ENCODE results near the gene STMN1. TPM values are rescaled to one million over a fixed set of nuclear protein-coding genes. Genes with fewer than 3 reads are reported as not detected.

The STMN1 gene
- total RNA-seq, 1 donor, result 34.7 TPM

- no peaks in the 10 kb centered on the region for H3K27me3 ChIP-seq (ENCODE audit: insufficient read depth, low read length)
- peaks cover 43% of the 10 kb centered on the region for H3K79me2 ChIP-seq (ENCODE audit: insufficient read depth, low read length)
- H3K9me3 ChIP-seq (ENCODE audit: low read depth, low read length), result no peaks in the 10 kb centered on the region
- no peak for DNase-seq (ENCODE audit: insufficient read length, low spot score, missing footprints)
- no peak overlapping the region for H3K27ac ChIP-seq (ENCODE audit: low read depth, low read length)
- H3K4me2 ChIP-seq (ENCODE audit: insufficient read depth, low read length), result no peak overlapping the region
- peaks cover 22% of the 10 kb centered on the region for H3K4me1 ChIP-seq (ENCODE audit: insufficient read depth, low read length)
- H3K4me3 ChIP-seq (ENCODE audit: insufficient read depth, low read length), result no peak overlapping the region
- peaks cover 41% of the 10 kb centered on the region for H3K36me3 ChIP-seq (ENCODE audit: insufficient read depth, low read length)
- TF ChIP-seq, protein P1, sequence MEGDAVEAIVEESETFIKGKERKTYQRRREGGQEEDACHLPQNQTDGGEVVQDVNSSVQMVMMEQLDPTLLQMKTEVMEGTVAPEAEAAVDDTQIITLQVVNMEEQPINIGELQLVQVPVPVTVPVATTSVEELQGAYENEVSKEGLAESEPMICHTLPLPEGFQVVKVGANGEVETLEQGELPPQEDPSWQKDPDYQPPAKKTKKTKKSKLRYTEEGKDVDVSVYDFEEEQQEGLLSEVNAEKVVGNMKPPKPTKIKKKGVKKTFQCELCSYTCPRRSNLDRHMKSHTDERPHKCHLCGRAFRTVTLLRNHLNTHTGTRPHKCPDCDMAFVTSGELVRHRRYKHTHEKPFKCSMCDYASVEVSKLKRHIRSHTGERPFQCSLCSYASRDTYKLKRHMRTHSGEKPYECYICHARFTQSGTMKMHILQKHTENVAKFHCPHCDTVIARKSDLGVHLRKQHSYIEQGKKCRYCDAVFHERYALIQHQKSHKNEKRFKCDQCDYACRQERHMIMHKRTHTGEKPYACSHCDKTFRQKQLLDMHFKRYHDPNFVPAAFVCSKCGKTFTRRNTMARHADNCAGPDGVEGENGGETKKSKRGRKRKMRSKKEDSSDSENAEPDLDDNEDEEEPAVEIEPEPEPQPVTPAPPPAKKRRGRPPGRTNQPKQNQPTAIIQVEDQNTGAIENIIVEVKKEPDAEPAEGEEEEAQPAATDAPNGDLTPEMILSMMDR (IDR thresholded peaks at IDR 0.05; ENCODE audit: extremely low read depth, low read depth, low read length), result no peak
- no peak overlapping the region for H2AFZ ChIP-seq (ENCODE audit: low read length)
- no peaks in the 10 kb centered on the region for H4K20me1 ChIP-seq (ENCODE audit: insufficient read depth, low read length)
These were observed 7.8 kb downstream of the STMN1 start for GRCh38 chr1:25898223-25899015.

GRCh38 chr1:25897754-25898153, 8.5 kb downstream of the STMN1 start:
- TF ChIP-seq, protein P1 (IDR thresholded peaks at IDR 0.05; ENCODE audit: extremely low read depth, low read depth, low read length), result no peak
- H3K4me1 ChIP-seq (ENCODE audit: insufficient read depth, low read length), result peaks cover 26% of the 10 kb centered on the region

GRCh38 chr1:25896266-25896665, 10.0 kb downstream of the STMN1 start:
- H3K27me3 ChIP-seq (ENCODE audit: insufficient read depth, low read length), result no peaks in the 10 kb centered on the region
- DNase-seq (ENCODE audit: insufficient read length, low spot score, missing footprints), result no peak
- H3K36me3 ChIP-seq (ENCODE audit: insufficient read depth, low read length), result peaks cover 22% of the 10 kb centered on the region
- H3K4me3 ChIP-seq (ENCODE audit: insufficient read depth, low read length), result no peak overlapping the region
- H3K4me1 ChIP-seq (ENCODE audit: insufficient read depth, low read length), result peaks cover 37% of the 10 kb centered on the region
- peak overlapping the region; percentile 32 for H3K27ac ChIP-seq (ENCODE audit: low read depth, low read length)
- TF ChIP-seq, protein P1 (IDR thresholded peaks at IDR 0.05; ENCODE audit: extremely low read depth, low read depth, low read length), result no peak
- H3K9me3 ChIP-seq (ENCODE audit: low read depth, low read length), result no peaks in the 10 kb centered on the region
- H3K4me2 ChIP-seq (ENCODE audit: insufficient read depth, low read length), result no peak overlapping the region
- peak overlapping the region; percentile 86 for H2AFZ ChIP-seq (ENCODE audit: low read length)
- no peaks in the 10 kb centered on the region for H4K20me1 ChIP-seq (ENCODE audit: insufficient read depth, low read length)
- H3K79me2 ChIP-seq (ENCODE audit: insufficient read depth, low read length), result peaks cover 22% of the 10 kb centered on the region

More at GRCh38 chr1:25897754-25898153, 8.5 kb downstream of the STMN1 start:
- Histone ChIP-seq H3K4me2 (ENCODE audit: insufficient read depth, low read length) (no peak overlapping the region), H2AFZ (ENCODE audit: low read length) (peak overlapping the region; percentile 1), H3K27ac (ENCODE audit: low read depth, low read length) (no peak overlapping the region), H3K79me2 (ENCODE audit: insufficient read depth, low read length) (peaks cover 36% of the 10 kb centered on the region), H3K27me3 (ENCODE audit: insufficient read depth, low read length) (no peaks in the 10 kb centered on the region), H3K36me3 (ENCODE audit: insufficient read depth, low read length) (peaks cover 35% of the 10 kb centered on the region), H3K9me3 (ENCODE audit: low read depth, low read length) (no peaks in the 10 kb centered on the region), H4K20me1 (ENCODE audit: insufficient read depth, low read length) (no peaks in the 10 kb centered on the region), H3K4me3 (ENCODE audit: insufficient read depth, low read length) (no peak overlapping the region)
- DNase-seq (ENCODE audit: insufficient read length, low spot score, missing footprints), result no peak

DNA sequence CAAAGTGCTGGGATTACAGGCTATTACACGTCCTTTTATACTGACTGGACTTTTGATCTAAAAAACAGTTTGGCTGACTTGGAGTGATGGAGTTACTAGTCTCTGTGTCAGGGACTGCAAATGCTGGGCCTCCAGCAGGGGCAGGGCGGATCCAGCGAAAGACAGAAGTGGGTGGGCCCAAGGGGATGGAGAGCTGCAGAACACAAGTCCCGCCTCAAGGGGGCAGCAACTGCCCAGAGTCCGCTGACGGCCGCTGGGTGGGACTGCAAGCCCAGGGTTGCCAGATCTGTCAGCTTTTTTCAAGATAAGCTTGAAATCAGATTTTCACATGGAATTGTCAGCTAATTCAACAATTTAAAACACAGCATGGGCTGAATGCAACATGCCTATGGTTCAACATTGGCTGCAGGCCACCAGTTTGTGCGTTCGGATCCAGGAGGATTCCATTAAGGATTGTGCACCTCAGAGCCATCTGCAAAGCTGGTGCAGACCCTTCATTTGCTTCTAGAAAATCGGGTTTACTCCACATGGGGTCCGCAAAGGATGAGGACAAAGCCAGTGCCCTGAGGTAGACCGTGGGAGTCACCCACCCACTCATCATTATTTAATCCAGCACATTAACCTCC, 10.7 kb downstream of the STMN1 start:
- Histone ChIP-seq H3K4me3 (ENCODE audit: insufficient read depth, low read length) (no peak overlapping the region), H3K36me3 (ENCODE audit: insufficient read depth, low read length) (peaks cover 15% of the 10 kb centered on the region), H2AFZ (ENCODE audit: low read length) (peak overlapping the region; percentile 86), H4K20me1 (ENCODE audit: insufficient read depth, low read length) (no peaks in the 10 kb centered on the region), H3K4me1 (ENCODE audit: insufficient read depth, low read length) (peaks cover 42% of the 10 kb centered on the region), H3K79me2 (ENCODE audit: insufficient read depth, low read length) (peaks cover 14% of the 10 kb centered on the region), H3K9me3 (ENCODE audit: low read depth, low read length) (no peaks in the 10 kb centered on the region), H3K4me2 (ENCODE audit: insufficient read depth, low read length) (peak overlapping the region; percentile 38), H3K27ac (ENCODE audit: low read depth, low read length) (peak overlapping the region; percentile 32), H3K27me3 (ENCODE audit: insufficient read depth, low read length) (no peaks in the 10 kb centered on the region)
- peak; percentile 95 for DNase-seq (ENCODE audit: insufficient read length, low spot score, missing footprints)
- TF ChIP-seq, protein P1 (IDR thresholded peaks at IDR 0.05; ENCODE audit: extremely low read depth, low read depth, low read length), result peak; percentile 99

All from osteoblast (primary cell).